Gastrocnemius medialis (tissue), 4 donors: Measurements from ENCODE around the gene CR1.

Experiments used
- POLR2A ChIP-seq, 2 donors: fragments of 450-650 bp; IDR thresholded peaks; one replicate each; pipeline ENCODE4 v1.6.1; 2017; ENCODE audit warnings: antibody characterized with exemption in 2 of 2, mild to moderate bottlenecking in 2 of 2, moderate library complexity in 2 of 2
- TF ChIP-seq, protein P1 (sequence below), 5 experiments: fragments of 450-650 bp in 3 of 5; fragments of 200-600 bp in 2 of 5; sonication (generic) in 2 of 5; IDR thresholded peaks in 4 of 5; conservative IDR thresholded peaks in 1 of 5; 1 replicate in 4 of 5; 2 replicates in 1 of 5; pipeline ENCODE4 v1.5.1; 2016 to 2019; ENCODE audit warnings: antibody characterized with exemption in 5 of 5, mild to moderate bottlenecking in 3 of 5, moderate library complexity in 3 of 5

DNA sequence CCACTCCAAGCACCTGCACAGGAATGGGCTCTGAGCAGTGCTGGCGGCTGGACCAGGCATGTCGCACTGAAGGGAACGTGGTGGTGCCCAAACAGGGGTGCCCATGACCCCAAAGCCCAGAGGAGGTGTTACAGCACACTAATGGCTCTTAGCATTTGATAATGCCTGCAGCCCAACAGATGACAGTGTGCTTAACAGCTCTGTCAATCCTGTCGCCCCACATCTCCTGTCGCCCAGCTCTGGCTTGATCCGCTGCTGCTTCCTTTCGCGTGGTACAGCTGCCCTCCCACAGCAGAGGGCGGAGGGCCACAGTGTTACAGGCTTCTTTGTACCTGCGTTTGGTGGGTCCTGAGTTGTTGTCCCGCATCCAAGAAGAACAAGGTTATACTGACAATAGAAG is 116.8 kb downstream of the CR1 start:
- TF ChIP-seq, protein P1, sequence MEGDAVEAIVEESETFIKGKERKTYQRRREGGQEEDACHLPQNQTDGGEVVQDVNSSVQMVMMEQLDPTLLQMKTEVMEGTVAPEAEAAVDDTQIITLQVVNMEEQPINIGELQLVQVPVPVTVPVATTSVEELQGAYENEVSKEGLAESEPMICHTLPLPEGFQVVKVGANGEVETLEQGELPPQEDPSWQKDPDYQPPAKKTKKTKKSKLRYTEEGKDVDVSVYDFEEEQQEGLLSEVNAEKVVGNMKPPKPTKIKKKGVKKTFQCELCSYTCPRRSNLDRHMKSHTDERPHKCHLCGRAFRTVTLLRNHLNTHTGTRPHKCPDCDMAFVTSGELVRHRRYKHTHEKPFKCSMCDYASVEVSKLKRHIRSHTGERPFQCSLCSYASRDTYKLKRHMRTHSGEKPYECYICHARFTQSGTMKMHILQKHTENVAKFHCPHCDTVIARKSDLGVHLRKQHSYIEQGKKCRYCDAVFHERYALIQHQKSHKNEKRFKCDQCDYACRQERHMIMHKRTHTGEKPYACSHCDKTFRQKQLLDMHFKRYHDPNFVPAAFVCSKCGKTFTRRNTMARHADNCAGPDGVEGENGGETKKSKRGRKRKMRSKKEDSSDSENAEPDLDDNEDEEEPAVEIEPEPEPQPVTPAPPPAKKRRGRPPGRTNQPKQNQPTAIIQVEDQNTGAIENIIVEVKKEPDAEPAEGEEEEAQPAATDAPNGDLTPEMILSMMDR (IDR thresholded peaks at IDR 0.05 in 4 of 5, conservative IDR thresholded peaks at IDR 0.05 in 1 of 5): no peak
- TF ChIP-seq POLR2A (IDR thresholded peaks at IDR 0.05): no peak
